ENCODE measurements around the gene LRRC8C. TPM values are rescaled to one million over a fixed set of nuclear protein-coding genes. Genes with fewer than 3 reads are reported as not detected.

The LRRC8C gene
- total RNA-seq, 1 experiment from 2014 or later, result 3.5 TPM

DNA sequence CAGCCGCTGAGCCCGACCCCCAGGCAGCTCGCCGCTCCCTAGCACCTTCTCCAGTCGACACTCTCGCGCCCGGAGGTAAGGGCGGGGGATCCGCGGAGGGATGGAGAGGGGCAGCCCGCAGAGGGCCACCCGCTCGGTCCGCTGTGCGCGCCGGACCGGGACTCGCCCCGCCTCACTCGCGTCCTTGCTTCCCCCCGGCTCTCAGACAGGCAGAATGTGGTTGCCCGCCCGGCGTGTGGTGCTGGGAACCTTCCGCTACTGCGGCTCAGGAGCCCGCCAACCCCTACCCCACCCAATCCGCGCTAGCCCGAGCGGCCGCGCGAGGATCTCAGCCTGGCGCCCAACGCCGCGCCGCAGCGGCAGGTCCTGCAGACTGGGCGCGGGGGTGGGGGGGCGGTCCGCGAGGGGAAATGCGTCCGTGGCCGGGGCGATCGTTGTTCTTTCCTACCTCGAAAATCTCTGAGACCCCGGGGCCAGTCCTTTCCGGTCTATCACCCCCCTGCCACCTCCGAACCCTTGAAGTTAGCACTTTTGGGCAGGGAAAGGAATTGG lies 404 bp downstream of the LRRC8C start:
- Mint-ChIP-seq H3K27me3 (ENCODE audit: unreplicated experiment) (no peaks in the 10 kb centered on the region), H3K9me3 (ENCODE audit: low read depth, unreplicated experiment) (no peaks in the 10 kb centered on the region), H3K4me3 (ENCODE audit: low read depth, unreplicated experiment) (peak overlapping the region; percentile 89), H3K4me1 (ENCODE audit: low read depth, unreplicated experiment) (peaks cover 11% of the 10 kb centered on the region), H3K27ac (ENCODE audit: unreplicated experiment) (no peak overlapping the region), H3K36me3 (ENCODE audit: insufficient read depth, unreplicated experiment) (peaks cover 17% of the 10 kb centered on the region)
- TF ChIP-seq, protein P1, sequence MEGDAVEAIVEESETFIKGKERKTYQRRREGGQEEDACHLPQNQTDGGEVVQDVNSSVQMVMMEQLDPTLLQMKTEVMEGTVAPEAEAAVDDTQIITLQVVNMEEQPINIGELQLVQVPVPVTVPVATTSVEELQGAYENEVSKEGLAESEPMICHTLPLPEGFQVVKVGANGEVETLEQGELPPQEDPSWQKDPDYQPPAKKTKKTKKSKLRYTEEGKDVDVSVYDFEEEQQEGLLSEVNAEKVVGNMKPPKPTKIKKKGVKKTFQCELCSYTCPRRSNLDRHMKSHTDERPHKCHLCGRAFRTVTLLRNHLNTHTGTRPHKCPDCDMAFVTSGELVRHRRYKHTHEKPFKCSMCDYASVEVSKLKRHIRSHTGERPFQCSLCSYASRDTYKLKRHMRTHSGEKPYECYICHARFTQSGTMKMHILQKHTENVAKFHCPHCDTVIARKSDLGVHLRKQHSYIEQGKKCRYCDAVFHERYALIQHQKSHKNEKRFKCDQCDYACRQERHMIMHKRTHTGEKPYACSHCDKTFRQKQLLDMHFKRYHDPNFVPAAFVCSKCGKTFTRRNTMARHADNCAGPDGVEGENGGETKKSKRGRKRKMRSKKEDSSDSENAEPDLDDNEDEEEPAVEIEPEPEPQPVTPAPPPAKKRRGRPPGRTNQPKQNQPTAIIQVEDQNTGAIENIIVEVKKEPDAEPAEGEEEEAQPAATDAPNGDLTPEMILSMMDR (IDR thresholded peaks at IDR 0.05; ENCODE audit: unreplicated experiment), result no peak
- BruUV-seq (replicated peaks), result no TSS peak
- DNase-seq, result peak; percentile 51
- CTCF ChIA-PET, result interaction anchor here (0.7 kb wide), 1 partner anchor 129 kb away, joined by 3 read pairs; no protein-coding TSS in a partner anchor
- intact Hi-C loops (cut with micrococcal nuclease; ENCODE audit: unreplicated experiment), result loop anchor here (10.0 kb wide), 1 partner anchor 371 kb away; no protein-coding TSS in a partner anchor

DNA sequence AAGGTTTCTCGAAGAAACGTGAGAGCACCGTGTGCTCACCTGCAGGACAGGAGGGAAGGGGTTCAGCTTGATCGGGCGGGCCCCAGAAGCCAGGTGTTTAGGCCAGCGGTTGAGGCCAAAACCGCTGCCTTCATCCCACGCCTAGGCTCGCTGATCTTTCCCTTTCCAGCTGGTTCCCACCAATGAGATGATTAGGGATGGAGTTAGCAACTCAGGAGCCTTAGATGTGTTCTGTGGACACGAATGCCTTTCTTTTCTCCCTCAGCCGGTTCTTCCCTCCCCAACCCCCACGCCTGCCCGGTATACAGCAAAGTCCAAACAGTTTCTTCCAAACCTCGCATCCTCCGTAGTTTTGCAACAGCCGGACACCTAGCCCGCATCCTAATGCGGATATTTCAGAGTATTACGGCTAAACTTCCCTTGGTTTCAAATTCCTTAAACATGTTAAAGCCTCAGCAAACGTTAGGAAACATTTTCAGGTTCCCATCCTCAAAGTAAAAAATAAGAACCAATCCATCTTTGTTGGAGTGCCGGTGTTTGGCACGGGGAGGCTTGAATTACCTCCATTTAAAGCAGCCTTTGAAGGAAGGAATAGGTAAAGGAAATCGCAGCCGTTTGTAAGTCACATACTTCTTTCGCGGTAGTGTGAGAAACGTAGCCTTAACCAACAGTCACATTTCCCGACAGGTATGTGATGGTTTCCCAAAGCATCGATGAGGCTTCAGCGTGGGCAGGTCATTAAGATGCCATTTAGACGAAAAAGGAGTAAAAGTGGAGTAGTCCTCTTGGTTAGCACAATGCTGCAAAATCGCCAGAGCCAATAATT lies 1.1 kb downstream of the LRRC8C start:
- Mint-ChIP-seq H3K27me3 (ENCODE audit: unreplicated experiment) (no peaks in the 10 kb centered on the region), H3K27ac (ENCODE audit: unreplicated experiment) (no peak overlapping the region), H3K36me3 (ENCODE audit: insufficient read depth, unreplicated experiment) (peaks cover 17% of the 10 kb centered on the region), H3K4me1 (ENCODE audit: low read depth, unreplicated experiment) (peaks cover 11% of the 10 kb centered on the region), H3K9me3 (ENCODE audit: low read depth, unreplicated experiment) (no peaks in the 10 kb centered on the region), H3K4me3 (ENCODE audit: low read depth, unreplicated experiment) (peak overlapping the region; percentile 89)
- CTCF ChIA-PET, result no interaction called here
- DNase-seq, result peak; percentile 24
- TF ChIP-seq, protein P1 (IDR thresholded peaks at IDR 0.05; ENCODE audit: unreplicated experiment), result no peak
- TSS peak; percentile 41 for BruUV-seq (replicated peaks)
- intact Hi-C loops (cut with micrococcal nuclease; ENCODE audit: unreplicated experiment), result loop anchor here (10.0 kb wide), 1 partner anchor 371 kb away; no protein-coding TSS in a partner anchor

DNA sequence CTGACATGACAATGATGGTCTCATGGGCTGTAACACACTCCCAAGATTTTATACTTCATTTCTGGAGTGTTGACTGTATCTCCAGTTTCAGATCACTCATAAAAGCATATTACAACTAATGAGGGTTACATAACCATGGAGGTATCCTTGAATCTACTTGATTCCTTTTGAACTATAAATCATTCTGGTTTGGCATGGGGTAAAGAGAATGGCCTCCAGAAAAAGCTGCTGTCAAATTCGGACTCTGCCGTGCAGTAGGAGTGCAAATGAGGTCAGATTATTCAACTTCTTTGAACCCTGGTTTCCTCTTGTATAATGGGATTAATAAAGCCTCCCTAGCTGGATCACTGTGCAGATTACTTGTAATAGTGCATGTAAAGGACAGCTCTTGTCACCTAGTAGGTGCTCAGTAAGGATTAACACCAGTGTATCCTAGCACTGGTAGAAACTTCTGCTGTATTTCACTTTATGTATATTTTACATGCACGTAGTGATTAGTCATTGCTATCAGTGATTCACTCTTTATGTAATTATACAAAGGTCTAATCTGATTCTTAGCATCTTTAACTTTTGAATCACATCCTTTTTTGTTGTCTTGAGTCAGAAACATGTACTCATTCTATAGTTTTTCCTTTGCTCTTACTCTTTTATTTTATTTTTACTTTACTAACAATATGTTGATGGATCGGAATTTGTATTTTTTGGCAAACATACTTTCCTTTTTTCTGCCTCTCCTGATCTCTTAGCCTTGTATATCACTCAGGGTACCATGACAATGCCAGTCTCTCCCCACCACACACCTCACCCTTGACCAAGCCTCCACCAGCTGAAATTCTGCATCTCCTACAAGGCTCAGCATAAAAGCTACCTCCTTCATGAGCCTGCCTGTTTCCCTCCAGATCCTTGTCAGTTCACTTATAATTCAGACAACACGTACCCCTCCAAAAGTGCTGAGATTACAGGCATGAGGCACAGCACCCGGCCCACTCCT lies 3.2 kb downstream of the LRRC8C start:
- no peak overlapping the region for H3K27ac Mint-ChIP-seq (ENCODE audit: unreplicated experiment)
- TF ChIP-seq, protein P1 (IDR thresholded peaks at IDR 0.05; ENCODE audit: unreplicated experiment), result no peak
- no peak overlapping the region for H3K4me3 Mint-ChIP-seq (ENCODE audit: low read depth, unreplicated experiment)
- no peaks in the 10 kb centered on the region for H3K27me3 Mint-ChIP-seq (ENCODE audit: unreplicated experiment)
- H3K9me3 Mint-ChIP-seq (ENCODE audit: low read depth, unreplicated experiment), result no peaks in the 10 kb centered on the region
- no peak for DNase-seq
- peaks cover 17% of the 10 kb centered on the region for H3K36me3 Mint-ChIP-seq (ENCODE audit: insufficient read depth, unreplicated experiment)
- CTCF ChIA-PET, result no interaction called here
- intact Hi-C loops (cut with micrococcal nuclease; ENCODE audit: unreplicated experiment), result loop anchor here (10.0 kb wide), 1 partner anchor 369 kb away; no protein-coding TSS in a partner anchor
- no TSS peak for BruUV-seq (replicated peaks)
- peaks cover 11% of the 10 kb centered on the region for H3K4me1 Mint-ChIP-seq (ENCODE audit: low read depth, unreplicated experiment)

DNA sequence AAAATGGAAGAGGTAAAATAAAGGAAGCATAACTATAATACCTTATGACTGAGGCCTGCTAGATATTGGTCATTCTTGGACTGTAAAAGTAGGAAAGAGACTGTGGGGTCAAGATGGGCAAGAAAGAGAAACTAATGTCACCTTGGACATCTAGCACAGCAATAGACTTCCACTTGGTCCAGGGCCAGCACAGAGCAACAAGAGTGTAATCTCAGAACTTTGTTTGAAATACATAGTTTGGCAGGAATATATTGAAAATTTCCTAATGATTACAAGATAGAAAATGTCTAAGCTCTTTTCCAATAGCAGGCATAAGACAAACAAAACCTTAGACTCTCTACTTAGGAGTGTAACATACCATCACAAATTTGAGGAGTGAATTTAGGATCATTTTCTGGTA lies 4.6 kb downstream of the LRRC8C start:
- BruUV-seq (replicated peaks), result no TSS peak
- Mint-ChIP-seq H3K36me3 (ENCODE audit: insufficient read depth, unreplicated experiment) (peaks cover 15% of the 10 kb centered on the region), H3K9me3 (ENCODE audit: low read depth, unreplicated experiment) (no peaks in the 10 kb centered on the region), H3K4me1 (ENCODE audit: low read depth, unreplicated experiment) (peaks cover 11% of the 10 kb centered on the region), H3K27me3 (ENCODE audit: unreplicated experiment) (no peaks in the 10 kb centered on the region), H3K27ac (ENCODE audit: unreplicated experiment) (no peak overlapping the region), H3K4me3 (ENCODE audit: low read depth, unreplicated experiment) (no peak overlapping the region)
- intact Hi-C loops (cut with micrococcal nuclease; ENCODE audit: unreplicated experiment), result loop anchor here (10.0 kb wide), 1 partner anchor 367 kb away; no protein-coding TSS in a partner anchor
- no peak for DNase-seq
- CTCF ChIA-PET, result no interaction called here
- TF ChIP-seq, protein P1 (IDR thresholded peaks at IDR 0.05; ENCODE audit: unreplicated experiment), result no peak

All from Calu3 (cell line).